Progenitor cell of endocrine pancreas (in vitro differentiated cells): ENCODE data around the gene UNC13D. TPM values are rescaled to one million over a fixed set of nuclear protein-coding genes. Genes with fewer than 3 reads are reported as not detected.

Source experiments
- DNase-seq: peaks from one replicate; pipeline ENCODE4 v3.0.0; 2021; ENCODE audit warnings: low spot score; ENCODE audit not compliant: unreplicated experiment
- H3K27ac Mint-ChIP-seq: 2 replicates; pipeline ENCODE4 v1.8.0; 2021; ENCODE audit warnings: mild to moderate bottlenecking, moderate library complexity, mixed read lengths
- H3K27me3 Mint-ChIP-seq: 2 replicates; pipeline ENCODE4 v1.8.0; 2021; ENCODE audit warnings: mixed read lengths
- H3K36me3 Mint-ChIP-seq: 2 replicates; pipeline ENCODE4 v1.8.0; 2022; ENCODE audit warnings: mixed read lengths; ENCODE audit not compliant: insufficient read depth
- H3K4me1 Mint-ChIP-seq: 2 replicates; pipeline ENCODE4 v1.8.0; 2021; ENCODE audit warnings: low read depth, mixed read lengths
- H3K4me3 Mint-ChIP-seq: 2 replicates; pipeline ENCODE4 v1.8.0; 2021; ENCODE audit warnings: low read depth, mild to moderate bottlenecking, moderate library complexity, mixed read lengths
- H3K9me3 Mint-ChIP-seq: 2 replicates; pipeline ENCODE4 v1.8.0; 2021; ENCODE audit warnings: low read depth, mixed read lengths
- total RNA-seq: library from RNA; stranded (reverse); gene quantifications from 2 replicates; pipeline ENCODE4 v1.2.1, GENCODE V29; 2021
- TF ChIP-seq, protein P1 (sequence below): fragments of 200-600 bp; sonication (generic); IDR thresholded peaks from one replicate; pipeline ENCODE4 v1.5.0; 2021; ENCODE audit warnings: antibody characterized with exemption, mild to moderate bottlenecking; ENCODE audit not compliant: unreplicated experiment

UNC13D gene
- total RNA-seq, 1 donor from 2014 or later: 2.7 TPM

- no peak overlapping the region for H3K27ac Mint-ChIP-seq
- no peaks in the 10 kb centered on the region for H3K9me3 Mint-ChIP-seq
- H3K27me3 Mint-ChIP-seq: no peaks in the 10 kb centered on the region
- TF ChIP-seq, protein P1, sequence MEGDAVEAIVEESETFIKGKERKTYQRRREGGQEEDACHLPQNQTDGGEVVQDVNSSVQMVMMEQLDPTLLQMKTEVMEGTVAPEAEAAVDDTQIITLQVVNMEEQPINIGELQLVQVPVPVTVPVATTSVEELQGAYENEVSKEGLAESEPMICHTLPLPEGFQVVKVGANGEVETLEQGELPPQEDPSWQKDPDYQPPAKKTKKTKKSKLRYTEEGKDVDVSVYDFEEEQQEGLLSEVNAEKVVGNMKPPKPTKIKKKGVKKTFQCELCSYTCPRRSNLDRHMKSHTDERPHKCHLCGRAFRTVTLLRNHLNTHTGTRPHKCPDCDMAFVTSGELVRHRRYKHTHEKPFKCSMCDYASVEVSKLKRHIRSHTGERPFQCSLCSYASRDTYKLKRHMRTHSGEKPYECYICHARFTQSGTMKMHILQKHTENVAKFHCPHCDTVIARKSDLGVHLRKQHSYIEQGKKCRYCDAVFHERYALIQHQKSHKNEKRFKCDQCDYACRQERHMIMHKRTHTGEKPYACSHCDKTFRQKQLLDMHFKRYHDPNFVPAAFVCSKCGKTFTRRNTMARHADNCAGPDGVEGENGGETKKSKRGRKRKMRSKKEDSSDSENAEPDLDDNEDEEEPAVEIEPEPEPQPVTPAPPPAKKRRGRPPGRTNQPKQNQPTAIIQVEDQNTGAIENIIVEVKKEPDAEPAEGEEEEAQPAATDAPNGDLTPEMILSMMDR: no peak
- no peaks in the 10 kb centered on the region for H3K4me1 Mint-ChIP-seq
- DNase-seq: no peak
- H3K4me3 Mint-ChIP-seq: no peak overlapping the region
- peaks cover 14% of the 10 kb centered on the region for H3K36me3 Mint-ChIP-seq
Observed at GRCh38 chr17:75824050-75824552, 20.1 kb downstream of the UNC13D start.

- no peaks in the 10 kb centered on the region for H3K9me3 Mint-ChIP-seq
- TF ChIP-seq, protein P1: no peak
- H3K27me3 Mint-ChIP-seq: no peaks in the 10 kb centered on the region
- no peaks in the 10 kb centered on the region for H3K4me1 Mint-ChIP-seq
- no peak overlapping the region for H3K4me3 Mint-ChIP-seq
- H3K27ac Mint-ChIP-seq: no peak overlapping the region
- peaks cover 17% of the 10 kb centered on the region for H3K36me3 Mint-ChIP-seq
- no peak for DNase-seq
Observed at GRCh38 chr17:75823257-75824041, 20.8 kb downstream of the UNC13D start.

DNA sequence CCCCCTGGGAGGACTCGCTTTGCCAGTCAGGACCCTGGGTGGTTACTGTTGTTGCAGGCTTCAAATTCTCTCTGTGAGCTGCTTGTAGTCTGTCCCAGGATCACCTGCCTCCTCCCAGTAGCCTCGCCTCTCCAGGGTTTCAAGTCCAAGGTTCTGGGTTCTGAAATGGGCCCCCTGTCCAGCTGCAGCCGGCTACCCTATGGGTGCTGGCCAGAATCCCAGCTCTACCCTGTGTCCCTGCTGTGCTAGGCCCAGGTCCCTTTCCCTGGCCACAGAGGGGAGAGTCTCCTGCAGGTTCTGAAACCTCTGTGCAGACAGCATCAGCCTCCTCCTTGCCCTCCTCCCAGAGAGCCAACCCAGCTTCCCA is 21.4 kb downstream of the UNC13D start:
- Mint-ChIP-seq H3K36me3 (peaks cover 17% of the 10 kb centered on the region), H3K4me3 (no peak overlapping the region)

GRCh38 chr17:75822119-75822799 is 21.9 kb downstream of the UNC13D start:
- TF ChIP-seq, protein P1: no peak
- no peak overlapping the region for H3K4me3 Mint-ChIP-seq
- DNase-seq: no peak
- peaks cover 17% of the 10 kb centered on the region for H3K36me3 Mint-ChIP-seq
- no peak overlapping the region for H3K27ac Mint-ChIP-seq
- no peaks in the 10 kb centered on the region for H3K9me3 Mint-ChIP-seq
- no peaks in the 10 kb centered on the region for H3K4me1 Mint-ChIP-seq
- no peaks in the 10 kb centered on the region for H3K27me3 Mint-ChIP-seq

More for the DNA sequence above, 21.4 kb downstream of the UNC13D start:
- Mint-ChIP-seq H3K4me1 (no peaks in the 10 kb centered on the region), H3K27ac (no peak overlapping the region), H3K27me3 (no peaks in the 10 kb centered on the region), H3K9me3 (no peaks in the 10 kb centered on the region)
- no peak for DNase-seq
- TF ChIP-seq, protein P1: no peak

GRCh38 chr17:75821552-75821951 is 22.7 kb downstream of the UNC13D start:
- Mint-ChIP-seq H3K4me3 (no peak overlapping the region), H3K36me3 (peaks cover 17% of the 10 kb centered on the region), H3K4me1 (no peaks in the 10 kb centered on the region), H3K27me3 (no peaks in the 10 kb centered on the region), H3K27ac (no peak overlapping the region), H3K9me3 (no peaks in the 10 kb centered on the region)
- no peak for DNase-seq
- TF ChIP-seq, protein P1: no peak
